HG03039 (cell line): Measurements from ENCODE around the gene CD1C.
"Not testable (repeated sequence)": the region's sequence is repeated elsewhere in the genome, so short reads cannot be mapped to it uniquely, and the experiment has no call there.

Experiments
- ATAC-seq: cut with Tn5 transposase; IDR thresholded peaks from one replicate; pipeline ENCODE4 v1.9.1; 2021; ENCODE audit warnings: mild to moderate bottlenecking, moderate library complexity; ENCODE audit not compliant: unreplicated experiment

The CD1C gene

DNA sequence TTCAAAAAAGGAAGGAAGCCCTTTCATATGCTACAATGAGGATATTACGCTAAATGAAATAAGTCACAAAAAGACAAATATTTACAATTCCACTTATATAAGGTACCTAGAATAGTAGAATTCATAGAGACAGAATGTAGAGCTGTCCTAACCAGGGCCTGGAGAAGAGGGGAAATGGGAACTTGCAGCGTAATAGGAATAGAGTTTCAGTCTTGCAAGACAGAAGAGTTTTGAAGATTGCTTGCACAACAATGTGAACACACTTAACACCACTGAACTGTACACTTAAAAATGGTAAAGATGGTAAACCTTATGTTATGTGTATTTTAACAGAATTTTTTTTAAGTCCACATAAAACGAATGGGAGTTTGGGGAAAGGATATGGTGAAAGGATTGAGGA, 38.7 kb downstream of the CD1C start:
- no peak for ATAC-seq

DNA sequence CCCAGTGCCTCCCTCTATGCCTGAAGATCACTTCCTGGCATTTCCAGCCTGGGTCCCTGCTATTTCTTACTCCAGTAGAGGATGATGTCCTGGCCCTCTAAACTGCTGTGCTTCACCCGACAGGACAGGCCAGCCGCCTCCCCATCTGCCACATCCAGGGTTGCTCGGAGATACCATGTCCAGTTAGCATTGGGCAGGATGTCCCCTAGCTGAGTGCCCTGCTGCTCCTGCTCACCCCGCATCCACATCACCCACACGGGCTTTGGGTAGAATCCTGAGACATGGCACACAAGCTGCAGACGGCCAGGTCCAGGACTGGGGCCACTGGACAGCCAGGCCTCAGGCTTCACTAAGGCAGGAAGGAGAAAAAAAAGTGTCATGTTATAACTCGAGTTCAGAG, 39.6 kb downstream of the CD1C start:
- ATAC-seq, result no peak

DNA sequence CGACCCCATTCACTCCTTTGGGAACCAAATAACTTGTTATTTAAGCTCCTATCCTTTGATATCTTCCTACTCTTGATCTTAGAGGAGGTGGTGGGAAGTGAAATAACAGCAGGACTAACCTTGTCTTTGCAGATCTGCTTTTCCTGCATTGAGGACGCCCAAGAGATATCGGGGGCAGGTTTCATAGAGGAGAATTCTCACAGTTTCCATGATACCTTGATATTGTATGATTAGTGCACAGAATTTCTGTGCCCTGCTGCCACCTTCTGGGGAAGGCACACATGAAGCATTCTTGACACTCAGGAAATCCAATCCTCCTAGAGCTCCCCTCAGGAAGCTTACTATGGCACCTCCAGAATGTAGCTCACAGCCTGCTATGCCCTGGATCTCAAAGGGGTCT, 40.0 kb downstream of the CD1C start:
- no peak for ATAC-seq

DNA sequence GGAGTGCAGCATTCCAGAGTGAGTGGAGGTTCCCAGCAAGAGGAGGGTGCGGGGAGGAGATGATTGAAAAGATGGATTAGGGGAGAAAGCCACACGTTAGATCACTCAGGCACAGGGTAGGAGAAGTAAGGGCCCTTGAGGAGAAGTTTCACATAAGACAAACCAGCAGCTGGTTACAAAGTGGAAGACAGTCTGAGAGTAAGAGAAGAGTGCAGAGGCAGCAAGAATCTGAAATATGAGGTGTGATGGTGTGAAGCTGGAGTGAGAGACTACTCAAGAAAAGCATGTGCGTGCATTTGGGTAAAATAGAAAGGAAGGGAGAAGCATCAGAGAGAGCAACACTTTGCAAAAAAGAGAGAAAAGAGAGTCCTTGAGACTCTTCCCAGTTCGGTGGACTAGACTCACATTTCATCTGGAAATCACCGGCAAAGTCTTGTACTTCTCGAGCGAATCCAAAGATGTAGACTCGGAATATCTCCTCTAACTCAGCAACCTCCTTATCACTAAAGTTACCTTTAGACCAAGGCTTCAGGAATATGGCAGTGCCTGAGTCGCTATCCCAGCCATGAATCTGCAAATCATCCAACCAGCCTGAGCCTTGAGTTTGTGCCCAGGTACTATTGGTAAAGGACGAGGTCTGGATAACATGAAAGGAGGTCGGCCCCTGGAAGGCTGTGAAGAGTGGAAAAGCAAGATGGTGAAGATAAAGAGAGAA, 40.8 kb downstream of the CD1C start:
- ATAC-seq, result no peak

DNA sequence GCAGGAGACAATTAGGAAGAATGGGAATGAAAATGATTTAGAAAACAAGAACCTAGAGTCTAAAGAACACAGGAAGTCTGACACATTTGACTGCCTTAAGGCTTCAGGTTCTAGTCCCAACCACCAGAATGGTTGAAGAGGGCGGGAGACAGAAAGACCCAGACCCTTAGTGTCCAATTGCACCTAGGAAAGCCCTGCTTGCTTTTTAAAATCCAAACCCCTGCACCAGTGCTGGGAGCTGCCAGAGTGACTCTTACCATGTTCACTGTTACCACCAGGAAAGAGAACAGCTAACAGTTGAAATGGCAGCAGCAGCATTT, 41.3 kb downstream of the CD1C start:
- no peak for ATAC-seq

DNA sequence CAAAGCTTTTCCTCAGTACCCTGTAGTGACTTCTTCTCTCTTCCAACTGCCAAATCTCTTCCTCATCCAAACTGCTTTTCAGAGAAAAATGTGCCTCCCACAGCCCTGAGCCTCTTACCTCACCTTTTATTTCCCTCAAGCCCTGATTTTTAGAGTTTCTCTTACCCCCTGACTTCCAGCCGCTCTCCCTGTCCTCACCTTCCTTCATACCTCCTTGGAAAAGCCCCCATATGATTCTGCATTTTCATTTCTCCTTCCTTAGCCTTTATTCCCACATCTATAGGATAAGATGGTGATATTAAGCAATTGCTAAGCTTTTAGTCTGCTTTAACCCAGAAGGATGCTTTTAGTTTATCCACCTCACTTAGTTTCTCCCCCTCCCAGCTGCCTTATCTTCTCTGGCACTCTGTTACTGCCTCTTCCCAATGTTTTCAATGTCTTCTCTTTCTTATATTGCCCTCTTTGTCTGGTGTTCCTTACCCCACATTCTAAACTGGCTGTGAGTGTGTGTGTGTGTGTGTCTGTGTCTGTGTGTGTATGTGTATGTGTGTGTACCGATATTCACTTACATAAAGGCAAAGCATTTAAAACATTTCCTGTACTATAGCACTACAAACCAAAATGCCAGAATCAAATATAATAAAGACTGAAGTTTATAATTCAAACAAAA, 41.9 kb downstream of the CD1C start, which contains the start of gene CD1B:
Gene CD1B, minus strand, starts transcription at position 51 of the 670 bp plus-strand sequence. CDS start 108 bp downstream, outside the sequence.
- ATAC-seq, result no peak

DNA sequence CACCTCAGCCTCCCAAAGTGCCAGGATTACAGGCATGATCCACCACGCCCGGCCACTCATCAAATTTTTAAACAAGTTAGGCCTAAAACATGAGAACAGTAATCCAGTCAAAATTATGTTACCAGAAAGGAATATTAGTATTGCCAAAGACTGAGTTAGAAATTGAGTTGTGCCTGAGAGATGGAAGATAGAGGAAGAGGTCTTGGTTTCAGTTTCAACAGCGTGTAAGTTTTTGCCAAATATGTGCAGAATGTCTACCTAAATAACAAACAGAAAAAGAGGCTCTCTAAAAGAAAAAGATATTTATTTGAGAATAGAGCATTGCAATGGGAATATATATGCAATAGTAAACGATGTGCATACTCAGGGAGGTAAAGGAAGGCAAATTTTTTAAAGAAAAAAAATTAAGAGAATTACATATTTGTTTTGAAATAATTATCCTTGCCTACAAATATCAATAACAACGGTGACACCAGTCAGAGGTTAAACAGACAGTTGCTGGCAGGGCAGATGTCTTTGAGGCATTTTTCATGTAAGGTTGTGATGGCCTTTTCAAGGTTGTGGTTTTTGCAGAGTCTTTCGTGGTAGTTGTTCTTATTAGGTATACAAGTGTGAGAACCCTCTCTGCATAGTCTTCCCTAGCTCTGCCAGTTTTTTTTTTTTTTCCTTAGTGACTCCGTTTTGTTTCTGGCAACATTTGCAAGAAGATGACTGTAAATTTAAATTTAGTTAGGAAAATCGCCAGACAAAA, 43.9 kb downstream of the CD1C start:
- ATAC-seq, result no peak

DNA sequence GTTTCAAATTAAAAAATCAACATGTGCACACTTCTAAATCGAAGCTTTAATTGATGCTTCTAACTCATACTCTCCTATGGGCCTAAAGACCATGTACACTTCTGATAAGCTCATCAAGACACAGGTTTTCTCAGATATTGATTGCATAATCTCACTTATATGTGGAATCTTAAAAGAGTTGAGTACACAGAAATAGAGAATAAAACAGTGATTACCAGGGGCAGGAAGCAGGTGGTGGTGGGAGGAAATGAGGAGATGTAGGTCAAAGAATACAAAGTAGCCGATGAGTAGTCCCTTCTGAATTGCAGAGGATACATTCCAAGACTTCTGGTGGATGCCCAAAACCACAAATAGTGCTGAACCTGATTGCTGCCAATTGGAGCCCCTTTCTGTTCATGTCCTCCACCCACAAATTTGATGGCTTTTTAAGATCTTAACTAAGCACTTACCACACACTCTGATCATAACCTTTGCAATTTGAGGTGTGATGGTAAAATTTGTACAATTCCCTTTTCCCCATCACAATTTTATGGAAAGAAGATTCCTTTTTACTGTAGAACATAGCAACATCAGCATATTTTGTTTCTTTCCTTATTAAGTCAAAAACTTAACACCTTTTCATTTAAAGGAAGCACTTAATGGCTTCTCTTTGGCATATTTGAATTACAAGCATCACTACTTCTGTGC, 44.9 kb downstream of the CD1C start:
- no peak for ATAC-seq

DNA sequence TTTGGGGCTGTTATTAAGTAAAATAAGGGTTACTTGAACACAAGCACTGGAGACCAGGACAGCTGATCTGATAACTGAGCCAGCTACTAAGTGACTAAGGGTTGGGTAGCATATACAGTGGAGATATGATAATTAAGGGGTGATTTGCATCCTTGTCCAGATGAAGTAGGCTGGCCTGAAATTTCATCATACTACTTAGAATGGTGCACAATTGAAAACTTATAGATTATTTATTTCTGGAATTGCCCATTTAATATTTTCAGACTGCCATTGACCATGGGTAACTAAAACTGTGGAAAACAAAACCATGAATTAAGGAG, 45.5 kb downstream of the CD1C start:
- ATAC-seq, result no peak

DNA sequence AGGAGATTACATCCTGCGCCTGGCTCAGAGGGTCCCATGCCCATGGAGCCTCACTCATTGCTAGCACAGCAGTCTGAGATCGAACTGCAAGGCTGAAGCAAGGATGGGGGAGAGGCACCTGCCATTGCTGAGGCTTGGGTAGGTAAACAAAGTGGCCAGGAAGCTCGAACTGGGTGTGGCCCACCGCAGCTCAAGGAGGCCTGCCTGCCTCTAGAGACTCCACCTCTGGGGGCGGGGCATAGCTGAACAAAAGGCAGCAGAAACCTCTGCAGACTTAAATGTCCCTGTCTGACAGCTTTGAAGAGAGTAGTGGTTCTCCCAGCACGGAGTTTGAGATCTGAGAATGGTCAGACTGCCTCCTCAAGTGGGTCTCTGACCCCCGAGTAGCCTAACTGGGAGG, 46.7 kb downstream of the CD1C start:
- ATAC-seq, result not testable (repeated sequence)
